Stimulated activated CD8-positive, alpha-beta memory T cell treated with anti-CD3 and anti-CD28 coated beads, Interleukin-15, amount 100 ng/mL, for 1 hour (primary cell): Measurements from ENCODE around the gene SPTBN1.

Experiments used
- DNase-seq: peaks from one replicate; pipeline ENCODE4 v3.0.0-alpha.2; 2020; ENCODE audit warnings: low read depth

SPTBN1 gene

DNA sequence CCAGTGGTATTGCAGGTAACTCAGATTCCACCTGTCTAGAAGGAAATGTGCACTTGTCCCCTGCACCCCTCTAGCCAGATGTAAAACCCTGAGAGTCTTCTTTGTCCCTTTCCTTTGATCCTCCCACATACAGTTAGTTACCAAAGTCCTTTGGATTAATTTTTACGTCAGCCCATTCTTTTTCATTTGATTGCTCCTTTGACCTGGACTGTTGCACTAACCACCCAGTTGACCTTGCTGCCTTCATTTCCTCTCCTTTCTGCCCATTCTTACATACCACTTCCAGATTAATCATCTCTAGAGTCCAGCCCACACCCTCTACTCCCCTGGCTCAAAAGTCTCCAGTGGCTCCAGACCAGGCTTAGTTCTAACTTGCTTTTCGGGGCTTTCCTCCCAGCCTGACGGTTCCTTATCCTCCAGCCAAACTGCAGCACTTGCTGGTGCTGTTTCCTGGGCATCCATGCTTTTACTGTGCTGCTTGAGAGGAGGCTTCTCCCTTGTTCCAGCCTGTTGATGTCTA, 99.3 kb downstream of the SPTBN1 start:
- DNase-seq = no peak

- no peak for DNase-seq
Observed at GRCh38 chr2:54556621-54557121, 100.5 kb downstream of the SPTBN1 start.

DNA sequence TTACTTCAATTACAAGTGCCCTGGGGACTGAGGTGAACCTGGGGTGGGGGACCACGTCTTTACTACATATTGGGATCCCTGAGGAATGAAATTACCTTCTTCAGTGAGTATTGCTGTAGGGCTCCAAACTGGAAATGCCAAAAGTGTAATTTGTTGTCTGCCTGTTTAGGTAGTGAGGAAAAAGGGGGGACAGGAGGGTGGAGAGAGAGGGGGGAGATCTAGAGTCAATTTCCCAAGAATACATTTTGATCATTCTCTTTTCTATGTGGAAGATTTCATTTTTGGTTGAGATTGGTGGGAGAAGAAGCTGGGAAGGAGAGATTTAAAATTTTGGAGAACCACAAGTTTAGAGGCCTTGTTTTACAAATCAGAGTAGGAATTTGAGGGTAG, 101.1 kb downstream of the SPTBN1 start:
- no peak for DNase-seq

GRCh38 chr2:54557601-54558187, 101.6 kb downstream of the SPTBN1 start:
- peak; percentile 42 for DNase-seq

- DNase-seq = no peak
Observed at GRCh38 chr2:54558188-54559005, 102.3 kb downstream of the SPTBN1 start.

GRCh38 chr2:54559006-54559445, 102.9 kb downstream of the SPTBN1 start:
- DNase-seq = no peak

DNA sequence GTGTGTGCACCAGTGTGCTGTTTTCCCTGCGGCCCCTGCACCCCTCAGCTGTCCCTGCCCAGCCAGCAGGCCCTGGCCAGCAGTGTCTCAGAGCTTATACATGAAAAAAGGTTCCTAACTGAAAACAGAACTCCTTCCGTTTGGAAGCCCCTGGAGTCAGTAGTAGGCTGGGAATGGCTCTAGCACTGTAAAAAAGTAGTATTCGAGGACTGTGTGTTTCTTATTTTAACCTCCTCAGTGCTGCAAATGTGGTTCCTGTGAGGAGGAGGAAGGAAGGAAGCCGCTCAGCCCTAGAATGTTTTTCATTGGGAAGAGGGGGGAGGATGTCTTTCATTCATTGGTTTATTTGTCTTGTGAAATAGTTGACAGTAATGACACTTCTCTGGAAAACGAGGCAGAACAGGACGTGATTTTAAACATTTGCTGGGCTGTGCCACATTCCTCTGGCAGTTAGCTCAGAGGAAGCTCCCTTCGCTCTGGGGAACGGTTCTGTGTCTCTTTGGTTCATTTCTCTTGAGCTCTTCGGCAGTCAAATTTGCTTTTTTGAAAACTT, 103.5 kb downstream of the SPTBN1 start:
- DNase-seq = no peak

DNA sequence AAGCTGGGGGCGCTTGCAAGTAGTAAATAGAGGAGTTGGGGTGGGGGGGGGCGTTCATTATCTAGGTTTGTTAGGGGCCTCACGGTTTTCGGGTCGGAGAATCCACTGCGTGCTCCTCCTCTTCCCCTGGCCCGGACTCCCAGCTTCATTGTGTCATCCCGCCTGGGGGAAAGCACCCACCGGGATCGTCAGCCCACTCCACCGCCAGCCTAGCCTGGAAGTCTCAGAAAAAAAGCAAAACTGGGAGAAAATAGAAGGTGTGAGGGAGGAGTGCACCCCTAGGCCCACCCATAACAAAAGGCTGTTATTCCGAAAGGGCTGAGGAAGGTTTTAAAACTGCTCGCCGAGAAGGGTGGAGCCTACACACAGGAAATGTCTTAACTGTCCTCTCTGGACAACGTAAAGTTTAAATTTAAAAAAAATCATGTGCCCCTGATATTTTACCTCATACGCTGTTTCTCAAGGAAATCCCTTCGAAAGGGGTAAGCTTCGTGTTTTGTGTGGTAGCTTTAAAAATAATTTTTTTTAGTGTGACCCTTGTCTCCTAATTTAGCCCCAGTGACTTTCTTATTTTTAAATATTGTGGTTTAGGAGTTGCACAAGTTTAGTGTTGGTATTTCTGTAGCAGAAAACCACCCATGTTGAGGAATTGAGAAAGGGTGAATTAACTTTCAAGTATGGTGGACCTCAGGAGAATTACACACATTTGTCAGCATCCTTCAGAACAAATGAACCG, 104.2 kb downstream of the SPTBN1 start:
- DNase-seq = no peak

- no peak for DNase-seq
Observed at GRCh38 chr2:54561010-54561409, 104.9 kb downstream of the SPTBN1 start.

DNA sequence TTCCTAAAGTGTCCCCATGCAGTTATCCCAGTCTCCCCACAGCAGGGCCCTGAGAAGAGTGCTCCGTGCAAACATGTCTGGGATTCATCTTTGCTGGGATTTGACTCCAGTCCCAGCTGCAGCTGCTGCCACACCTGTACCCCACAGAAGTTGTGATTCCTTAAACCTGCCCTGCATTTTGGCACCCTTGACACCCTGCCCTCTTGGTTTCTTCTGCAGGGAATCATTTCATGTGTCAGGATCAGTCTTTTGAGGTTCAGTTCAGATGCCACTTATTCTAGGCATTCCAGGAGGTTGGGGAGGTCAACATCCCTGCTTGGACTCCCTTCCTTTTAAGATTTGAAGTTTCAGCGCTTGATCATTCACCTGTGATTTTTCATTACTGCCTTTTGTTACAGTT, 108.3 kb downstream of the SPTBN1 start:
- DNase-seq = no peak

GRCh38 chr2:54565551-54565950, 109.4 kb downstream of the SPTBN1 start:
- DNase-seq = no peak

GRCh38 chr2:54566896-54567295, 110.8 kb downstream of the SPTBN1 start:
- DNase-seq = no peak

GRCh38 chr2:54568876-54569321, 112.8 kb downstream of the SPTBN1 start:
- DNase-seq = no peak

GRCh38 chr2:54569745-54570301, 113.7 kb downstream of the SPTBN1 start:
- DNase-seq = no peak

DNA sequence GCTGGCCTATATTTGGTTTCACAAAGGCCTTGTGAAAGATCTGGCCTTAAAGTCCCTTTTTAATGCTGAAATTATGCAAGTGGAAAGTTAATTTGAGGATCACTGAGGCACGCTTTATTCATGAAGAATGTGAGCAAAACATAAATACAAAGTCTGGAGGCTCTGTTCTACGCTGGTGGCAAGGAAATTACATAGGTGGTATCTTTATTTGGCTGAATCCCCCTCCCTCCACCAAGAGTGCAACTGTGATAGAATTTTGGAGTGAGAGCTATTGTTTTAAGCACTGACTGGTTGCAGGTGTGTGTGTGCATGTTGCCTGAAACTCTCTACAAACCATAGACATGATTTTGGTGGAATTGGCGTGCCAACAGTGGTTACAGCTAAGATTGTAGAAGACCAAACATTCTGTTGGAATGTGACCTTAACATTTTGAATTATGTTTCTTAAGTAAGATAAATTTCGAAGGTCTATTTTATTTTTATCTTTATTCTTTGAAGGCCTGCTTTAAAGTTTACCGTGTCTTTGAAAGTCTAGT, 114.3 kb downstream of the SPTBN1 start:
- no peak for DNase-seq

DNA sequence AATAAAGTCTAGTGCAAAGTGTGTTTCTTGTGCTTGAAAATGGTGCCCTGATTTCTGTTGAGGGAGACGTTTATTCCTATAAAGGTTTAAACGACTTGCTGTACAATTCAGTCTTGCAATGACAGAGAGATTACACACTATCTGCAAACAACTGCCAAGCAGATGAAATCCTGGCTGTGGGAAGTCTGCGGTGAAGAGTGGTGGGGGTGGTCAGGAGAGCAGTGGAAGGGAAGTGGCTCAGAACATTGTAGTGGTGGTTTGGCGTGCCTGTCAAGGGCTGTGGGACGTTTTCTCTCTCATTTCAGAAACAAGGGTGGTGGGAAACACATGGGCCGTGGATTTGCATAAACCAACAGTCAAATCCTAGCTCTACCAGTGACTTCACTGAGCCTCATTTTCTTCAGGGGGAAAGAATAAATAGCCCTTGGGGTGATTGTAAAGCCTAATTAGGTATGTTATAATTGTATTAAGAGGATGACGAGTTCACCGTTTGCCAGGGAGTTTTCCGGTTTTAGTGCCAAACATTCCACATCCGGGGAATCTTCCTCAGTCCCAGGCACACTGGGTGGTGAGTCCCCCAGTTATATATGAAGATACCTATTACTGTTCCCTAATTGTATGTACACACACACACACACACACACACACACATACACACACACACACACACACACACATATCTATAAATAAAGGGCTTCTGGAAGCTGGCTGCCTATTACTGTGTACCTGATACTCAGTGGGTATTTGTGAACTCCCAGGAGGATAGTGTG, 115.0 kb downstream of the SPTBN1 start:
- no peak for DNase-seq

DNA sequence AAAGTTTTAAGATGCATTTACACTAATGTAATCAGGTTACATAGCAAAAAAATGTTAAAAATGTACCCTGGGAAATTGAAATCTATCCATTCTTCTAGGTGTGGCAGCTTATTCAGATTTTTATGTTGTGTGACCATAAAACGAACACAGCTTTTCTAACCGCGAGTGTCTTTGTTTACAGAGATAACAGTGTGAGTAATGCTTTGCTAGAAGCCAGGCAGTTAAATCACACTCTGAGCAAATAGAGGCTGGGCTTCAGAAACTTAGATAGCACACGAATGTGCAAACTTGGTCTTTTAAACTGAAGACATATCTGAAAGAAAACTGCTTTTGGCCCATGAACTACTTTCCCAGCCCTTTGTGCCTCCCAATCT, 116.1 kb downstream of the SPTBN1 start:
- DNase-seq = no peak

GRCh38 chr2:54572636-54573536, 116.8 kb downstream of the SPTBN1 start:
- no peak for DNase-seq

GRCh38 chr2:54573537-54573919, 117.4 kb downstream of the SPTBN1 start:
- DNase-seq = no peak
